ENCODE results near the gene GAL3ST1. TPM values are rescaled to one million over a fixed set of nuclear protein-coding genes. Genes with fewer than 3 reads are reported as not detected.
"Not testable (repeated sequence)": the region's sequence is repeated elsewhere in the genome, so short reads cannot be mapped to it uniquely, and the experiment has no call there.

The GAL3ST1 gene
- 12.5 TPM for polyA plus RNA-seq (2013, experiment 1 of 2)
- polyA plus RNA-seq (2013, experiment 2 of 2) = 12.0 TPM

- Histone ChIP-seq H3K18ac (ENCODE audit: low read length) (no peak within 1 kb of the TSS), H4K8ac (ENCODE audit: low read depth, low read length) (no peak within 1 kb of the TSS), H3K79me1 (ENCODE audit: low read length) (no peaks in the 10 kb centered on the region), H2BK120ac (ENCODE audit: low read depth, low read length) (no peak within 1 kb of the TSS), H3K36me3 (ENCODE audit: control insufficient read depth, insufficient read depth, low read length) (peaks cover 8% of the 10 kb centered on the region), H3K27me3 (ENCODE audit: insufficient read depth, low read length, poor library complexity) (no peaks in the 10 kb centered on the region), H3K27ac (ENCODE audit: low read depth, low read length) (no peak within 1 kb of the TSS), H3K4ac (ENCODE audit: low read depth, low read length) (no peak within 1 kb of the TSS), H4K5ac (ENCODE audit: low read length) (no peak within 1 kb of the TSS), H2BK15ac (replicated peaks; ENCODE audit: low read depth) (no peak within 1 kb of the TSS), H2BK5ac (ENCODE audit: low read length) (no peak within 1 kb of the TSS), H3K4me3 (ENCODE audit: low read length) (peak within 1 kb of the TSS; percentile 17), H3K9ac (ENCODE audit: low read length) (peak within 1 kb of the TSS; percentile 72), H2AK5ac (ENCODE audit: low read length) (no peak within 1 kb of the TSS), H3K4me2 (ENCODE audit: low read length) (peak within 1 kb of the TSS; percentile 68), H3K23ac (ENCODE audit: low read length) (no peak within 1 kb of the TSS), H3K4me1 (ENCODE audit: control insufficient read depth, low read depth, low read length) (no peaks in the 10 kb centered on the region), H3K79me2 (ENCODE audit: control insufficient read depth, insufficient read depth, low read length) (no peaks in the 10 kb centered on the region), H3K56ac (ENCODE audit: low read length) (peak within 1 kb of the TSS; percentile 84)
- WGBS (ENCODE audit: extremely low coverage, insufficient coverage, low lambda C conversion rate) = no CpG with 5 or more reads among the region's 75 CpGs
- DNase-seq = peak; percentile 30
Observed at GRCh38 chr22:30574095-30574981, at the start of gene GAL3ST1. Gene GAL3ST1, minus strand, starts transcription at chr22:30574665. Its CDS starts 17,273 bp downstream, at chr22:30557392.

GRCh38 chr22:30619909-30620308 lies 45.4 kb upstream of the GAL3ST1 start:
- not testable (repeated sequence) for H3K4ac ChIP-seq (ENCODE audit: low read depth, low read length); H3K36me3 ChIP-seq (ENCODE audit: control insufficient read depth, insufficient read depth, low read length); H2AK5ac ChIP-seq (ENCODE audit: low read length)

GRCh38 chr22:30617819-30618218 lies 43.4 kb upstream of the GAL3ST1 start:
- no peak overlapping the region for H2AK5ac ChIP-seq (ENCODE audit: low read length)
- no peak overlapping the region for H3K4me3 ChIP-seq (ENCODE audit: low read length)
- no peak overlapping the region for H2BK120ac ChIP-seq (ENCODE audit: low read depth, low read length)
- H3K36me3 ChIP-seq (ENCODE audit: control insufficient read depth, insufficient read depth, low read length) = no peaks in the 10 kb centered on the region
- no peaks in the 10 kb centered on the region for H3K79me2 ChIP-seq (ENCODE audit: control insufficient read depth, insufficient read depth, low read length)
- no peak overlapping the region for H2BK5ac ChIP-seq (ENCODE audit: low read length)
- WGBS (ENCODE audit: extremely low coverage, insufficient coverage, low lambda C conversion rate) = no CpG with 5 or more reads among the region's 6 CpGs
- H3K79me1 ChIP-seq (ENCODE audit: low read length) = no peaks in the 10 kb centered on the region
- H3K4ac ChIP-seq (ENCODE audit: low read depth, low read length) = no peak overlapping the region
- H3K23ac ChIP-seq (ENCODE audit: low read length) = no peak overlapping the region
- no peak for DNase-seq
- H3K4me1 ChIP-seq (ENCODE audit: control insufficient read depth, low read depth, low read length) = no peaks in the 10 kb centered on the region
- H3K27me3 ChIP-seq (ENCODE audit: insufficient read depth, low read length, poor library complexity) = no peaks in the 10 kb centered on the region
- no peak overlapping the region for H4K5ac ChIP-seq (ENCODE audit: low read length)
- no peak overlapping the region for H3K9ac ChIP-seq (ENCODE audit: low read length)
- H3K18ac ChIP-seq (ENCODE audit: low read length) = no peak overlapping the region
- H3K56ac ChIP-seq (ENCODE audit: low read length) = no peak overlapping the region
- no peak overlapping the region for H2BK15ac ChIP-seq (replicated peaks; ENCODE audit: low read depth)
- H3K4me2 ChIP-seq (ENCODE audit: low read length) = no peak overlapping the region
- H4K8ac ChIP-seq (ENCODE audit: low read depth, low read length) = no peak overlapping the region
- H3K27ac ChIP-seq (ENCODE audit: low read depth, low read length) = no peak overlapping the region

More at GRCh38 chr22:30619909-30620308, 45.4 kb upstream of the GAL3ST1 start:
- not testable (repeated sequence) for H3K79me1 ChIP-seq (ENCODE audit: low read length); H3K23ac ChIP-seq (ENCODE audit: low read length); H3K9ac ChIP-seq (ENCODE audit: low read length); H3K4me2 ChIP-seq (ENCODE audit: low read length); H3K4me3 ChIP-seq (ENCODE audit: low read length); H3K4me1 ChIP-seq (ENCODE audit: control insufficient read depth, low read depth, low read length); H3K18ac ChIP-seq (ENCODE audit: low read length); DNase-seq; H2BK5ac ChIP-seq (ENCODE audit: low read length); H3K27ac ChIP-seq (ENCODE audit: low read depth, low read length); H3K79me2 ChIP-seq (ENCODE audit: control insufficient read depth, insufficient read depth, low read length); H3K56ac ChIP-seq (ENCODE audit: low read length); H4K8ac ChIP-seq (ENCODE audit: low read depth, low read length); H2BK15ac ChIP-seq (replicated peaks; ENCODE audit: low read depth); H3K27me3 ChIP-seq (ENCODE audit: insufficient read depth, low read length, poor library complexity); H2BK120ac ChIP-seq (ENCODE audit: low read depth, low read length); H4K5ac ChIP-seq (ENCODE audit: low read length)
- no CpG with 5 or more reads among the region's 6 CpGs for WGBS (ENCODE audit: extremely low coverage, insufficient coverage, low lambda C conversion rate)

GRCh38 chr22:30615543-30615954 lies 41.1 kb upstream of the GAL3ST1 start:
- H2BK120ac ChIP-seq (ENCODE audit: low read depth, low read length) = no peak overlapping the region
- no peaks in the 10 kb centered on the region for H3K79me1 ChIP-seq (ENCODE audit: low read length)
- H2BK15ac ChIP-seq (replicated peaks; ENCODE audit: low read depth) = no peak overlapping the region
- no peak overlapping the region for H4K5ac ChIP-seq (ENCODE audit: low read length)
- no peak overlapping the region for H3K56ac ChIP-seq (ENCODE audit: low read length)
- no peak overlapping the region for H3K4me2 ChIP-seq (ENCODE audit: low read length)
- H3K79me2 ChIP-seq (ENCODE audit: control insufficient read depth, insufficient read depth, low read length) = no peaks in the 10 kb centered on the region
- no peak overlapping the region for H3K27ac ChIP-seq (ENCODE audit: low read depth, low read length)
- H3K9ac ChIP-seq (ENCODE audit: low read length) = no peak overlapping the region
- WGBS (ENCODE audit: extremely low coverage, insufficient coverage, low lambda C conversion rate) = no CpG with 5 or more reads among the region's 7 CpGs
- no peak overlapping the region for H3K23ac ChIP-seq (ENCODE audit: low read length)
- no peak overlapping the region for H2AK5ac ChIP-seq (ENCODE audit: low read length)
- no peak overlapping the region for H4K8ac ChIP-seq (ENCODE audit: low read depth, low read length)
- no peaks in the 10 kb centered on the region for H3K4me1 ChIP-seq (ENCODE audit: control insufficient read depth, low read depth, low read length)
- no peak overlapping the region for H3K18ac ChIP-seq (ENCODE audit: low read length)
- no peaks in the 10 kb centered on the region for H3K36me3 ChIP-seq (ENCODE audit: control insufficient read depth, insufficient read depth, low read length)
- no peaks in the 10 kb centered on the region for H3K27me3 ChIP-seq (ENCODE audit: insufficient read depth, low read length, poor library complexity)
- DNase-seq = no peak
- no peak overlapping the region for H2BK5ac ChIP-seq (ENCODE audit: low read length)
- H3K4me3 ChIP-seq (ENCODE audit: low read length) = no peak overlapping the region
- H3K4ac ChIP-seq (ENCODE audit: low read depth, low read length) = no peak overlapping the region

GRCh38 chr22:30614879-30615278 lies 40.4 kb upstream of the GAL3ST1 start:
- Histone ChIP-seq H3K9ac (ENCODE audit: low read length) (no peak overlapping the region), H3K27ac (ENCODE audit: low read depth, low read length) (no peak overlapping the region), H3K79me2 (ENCODE audit: control insufficient read depth, insufficient read depth, low read length) (no peaks in the 10 kb centered on the region), H2BK5ac (ENCODE audit: low read length) (no peak overlapping the region), H3K4ac (ENCODE audit: low read depth, low read length) (no peak overlapping the region), H3K79me1 (ENCODE audit: low read length) (no peaks in the 10 kb centered on the region), H3K4me2 (ENCODE audit: low read length) (no peak overlapping the region), H3K18ac (ENCODE audit: low read length) (no peak overlapping the region), H3K23ac (ENCODE audit: low read length) (no peak overlapping the region), H3K36me3 (ENCODE audit: control insufficient read depth, insufficient read depth, low read length) (no peaks in the 10 kb centered on the region), H3K4me3 (ENCODE audit: low read length) (no peak overlapping the region), H4K5ac (ENCODE audit: low read length) (no peak overlapping the region), H2BK15ac (replicated peaks; ENCODE audit: low read depth) (no peak overlapping the region), H4K8ac (ENCODE audit: low read depth, low read length) (no peak overlapping the region), H3K4me1 (ENCODE audit: control insufficient read depth, low read depth, low read length) (no peaks in the 10 kb centered on the region), H3K27me3 (ENCODE audit: insufficient read depth, low read length, poor library complexity) (no peaks in the 10 kb centered on the region), H2AK5ac (ENCODE audit: low read length) (no peak overlapping the region), H2BK120ac (ENCODE audit: low read depth, low read length) (no peak overlapping the region), H3K56ac (ENCODE audit: low read length) (no peak overlapping the region)
- DNase-seq = no peak

Data from mesendoderm (in vitro differentiated cells).